GM21367 (cell line): ENCODE data around the gene ANKRD13B.
A peak's percentile ranks its signal among the peaks of the same experiment; 100 is the strongest.

ENCODE experiments used
- ATAC-seq: cut with Tn5 transposase; IDR thresholded peaks from one replicate; pipeline ENCODE4 v1.9.1; 2021; ENCODE audit not compliant: unreplicated experiment

The ANKRD13B gene

GRCh38 chr17:29616300-29617048, 23.5 kb downstream of the ANKRD13B start:
- ATAC-seq, result no peak

DNA sequence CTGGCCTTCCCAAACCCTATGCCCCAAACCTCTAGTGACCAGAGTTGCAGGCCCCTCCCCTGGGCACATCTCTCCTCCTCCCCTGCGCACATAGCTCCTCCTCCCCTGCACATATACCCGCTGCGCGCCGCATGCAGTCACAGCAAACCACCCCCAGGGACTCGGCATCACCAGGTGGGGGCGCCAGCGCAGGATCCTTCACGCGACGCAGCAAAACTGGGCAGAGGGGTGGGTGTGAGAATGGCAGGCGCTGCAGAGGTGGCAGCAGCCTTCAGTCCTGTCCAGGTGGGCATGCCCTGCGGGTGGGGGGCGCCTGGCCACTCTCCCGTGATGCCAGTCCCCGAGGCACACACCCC, 24.2 kb downstream of the ANKRD13B start:
- ATAC-seq, result peak; percentile 38

DNA sequence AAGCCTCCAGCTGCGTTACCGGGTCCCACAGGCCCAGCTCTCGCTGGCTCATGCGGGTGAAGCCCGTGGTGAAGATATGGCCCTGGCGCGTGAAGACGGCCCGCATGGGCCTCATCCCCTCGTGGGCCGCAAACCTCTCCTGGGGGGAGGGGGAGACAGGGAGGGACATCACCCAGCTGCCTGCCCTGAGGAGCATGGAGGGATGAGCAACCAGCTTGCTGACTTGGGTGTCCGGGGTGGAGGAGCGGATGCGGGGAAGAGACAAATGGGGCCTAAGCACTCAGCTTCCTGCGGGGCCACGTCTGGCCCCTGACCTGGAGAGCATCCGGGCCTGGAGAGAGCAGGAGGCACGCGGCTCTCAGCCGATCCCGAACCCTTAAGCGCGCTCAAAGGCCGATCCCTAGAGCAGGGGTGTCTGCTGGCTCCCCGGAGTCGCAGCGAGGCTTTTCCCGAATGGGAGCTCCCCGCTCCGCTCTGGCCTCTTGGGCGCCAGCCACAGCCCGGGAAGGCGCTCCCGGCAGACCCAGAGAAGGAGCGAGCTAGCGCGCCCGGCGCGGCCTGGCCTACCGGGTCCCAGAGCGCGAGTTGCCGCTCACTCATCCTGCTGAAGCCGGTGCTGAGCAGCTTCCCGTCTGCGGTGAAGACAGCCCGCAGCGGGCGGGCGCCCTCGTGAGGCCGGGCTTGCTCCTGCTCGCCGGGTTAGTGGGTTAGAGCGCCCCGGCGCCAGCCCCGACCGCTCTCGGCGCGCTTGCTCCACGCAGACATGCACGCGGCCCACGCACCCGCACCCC, 24.7 kb downstream of the ANKRD13B start:
- no peak for ATAC-seq

- ATAC-seq, result no peak
Measured at GRCh38 chr17:29618272-29619065, 25.5 kb downstream of the ANKRD13B start.

DNA sequence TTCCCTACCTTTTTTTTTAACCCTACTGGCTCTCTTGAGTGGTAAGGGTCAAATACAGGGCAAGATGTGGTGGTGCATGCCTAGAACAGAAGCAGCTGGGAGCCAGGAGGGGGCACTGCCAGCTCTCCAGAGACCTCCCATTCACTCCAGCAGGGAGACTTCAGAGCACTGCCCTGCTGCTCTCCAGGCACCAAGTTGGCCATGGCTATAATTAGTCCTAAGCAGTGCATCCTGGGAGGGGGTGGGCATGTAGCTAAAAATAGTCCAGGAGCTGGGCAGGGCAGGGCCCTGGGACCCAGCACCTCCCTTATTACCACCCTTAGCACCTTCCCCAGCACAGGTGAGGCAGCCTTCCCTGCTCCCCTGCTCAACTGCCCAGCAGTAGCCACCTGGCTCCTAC, 26.3 kb downstream of the ANKRD13B start:
- no peak for ATAC-seq

- no peak for ATAC-seq
Measured at GRCh38 chr17:29620271-29620670, 27.3 kb downstream of the ANKRD13B start.

- ATAC-seq, result no peak
Measured at GRCh38 chr17:29620779-29621500, 28.0 kb downstream of the ANKRD13B start.

DNA sequence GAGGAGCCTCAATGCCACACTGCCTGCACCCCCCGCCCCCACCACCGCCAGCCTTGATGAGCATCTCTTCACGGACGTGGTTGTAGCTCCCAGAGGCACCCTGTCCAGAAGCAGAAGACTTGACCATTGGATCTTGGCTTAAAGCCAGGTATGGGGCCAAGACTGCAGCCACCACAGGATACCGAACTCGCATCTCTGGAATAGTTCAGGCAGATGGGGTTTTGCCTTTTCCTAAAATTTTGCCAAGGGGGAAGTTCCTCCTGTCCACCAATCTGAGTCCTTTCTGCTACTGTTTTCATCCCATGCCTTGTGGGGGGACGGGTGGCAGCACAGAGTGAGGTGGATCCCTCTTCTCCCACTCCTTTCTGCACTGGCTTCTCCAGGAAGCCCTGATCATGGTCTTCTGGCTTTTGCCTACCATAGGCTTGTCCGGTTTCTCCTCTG, 28.8 kb downstream of the ANKRD13B start:
- no peak for ATAC-seq

DNA sequence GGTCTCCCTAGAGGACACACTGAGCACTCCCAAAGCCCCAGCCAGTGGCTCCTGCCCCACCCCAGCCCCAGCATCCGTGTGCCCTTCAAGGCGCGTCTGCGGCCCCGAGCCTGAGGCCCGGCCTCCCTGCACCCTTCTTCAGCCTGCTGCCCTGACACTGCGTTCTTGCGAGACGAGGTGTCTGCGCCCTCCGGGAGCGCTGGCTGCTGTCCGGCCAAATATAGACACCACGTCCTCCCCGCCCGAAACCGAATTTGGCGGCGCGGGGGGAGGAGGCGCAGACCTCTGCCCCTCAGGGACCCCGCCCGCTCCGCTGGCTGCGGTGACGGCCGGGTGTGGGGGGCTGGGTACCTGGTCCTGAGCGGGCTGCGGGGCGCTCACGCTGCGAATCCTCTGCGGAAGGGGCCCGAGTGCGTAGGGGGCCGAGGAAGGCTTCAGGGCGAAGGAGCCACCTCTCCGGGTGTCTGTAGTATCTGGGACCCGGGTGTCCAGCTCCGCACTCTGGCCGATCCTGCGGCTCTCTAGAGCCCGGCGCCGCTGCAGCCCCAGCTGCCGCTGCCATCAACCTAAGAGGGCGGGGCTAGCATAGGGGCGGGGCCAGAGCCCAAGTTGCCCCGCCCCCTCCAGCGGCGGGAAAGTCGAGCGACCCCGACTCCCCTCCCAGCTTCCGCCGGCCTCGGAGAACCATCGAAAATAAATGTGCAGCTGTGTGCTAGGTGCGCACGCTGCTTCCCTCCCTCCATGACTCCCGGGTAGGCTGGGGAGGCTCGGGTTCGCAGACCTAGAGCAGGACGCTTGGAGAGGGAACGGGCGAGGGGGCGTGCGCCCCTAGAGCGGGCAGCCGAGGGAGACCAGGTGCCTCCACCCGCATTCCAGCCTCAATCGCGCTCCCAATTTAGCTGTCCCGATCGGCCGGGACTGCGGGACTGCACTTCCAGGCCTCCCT, 29.7 kb downstream of the ANKRD13B start, which contains the start of gene CORO6:
Gene CORO6, minus strand, starts transcription at position 576 of the 946 bp plus-strand sequence. CDS start 1,491 bp downstream, outside the sequence.
- ATAC-seq, result no peak

- ATAC-seq, result no peak
Measured at GRCh38 chr17:29623283-29623647, 30.3 kb downstream of the ANKRD13B start.

- no peak for ATAC-seq
Measured at GRCh38 chr17:29624586-29624985, 31.7 kb downstream of the ANKRD13B start.

GRCh38 chr17:29625037-29625750, 32.3 kb downstream of the ANKRD13B start:
- ATAC-seq, result no peak

DNA sequence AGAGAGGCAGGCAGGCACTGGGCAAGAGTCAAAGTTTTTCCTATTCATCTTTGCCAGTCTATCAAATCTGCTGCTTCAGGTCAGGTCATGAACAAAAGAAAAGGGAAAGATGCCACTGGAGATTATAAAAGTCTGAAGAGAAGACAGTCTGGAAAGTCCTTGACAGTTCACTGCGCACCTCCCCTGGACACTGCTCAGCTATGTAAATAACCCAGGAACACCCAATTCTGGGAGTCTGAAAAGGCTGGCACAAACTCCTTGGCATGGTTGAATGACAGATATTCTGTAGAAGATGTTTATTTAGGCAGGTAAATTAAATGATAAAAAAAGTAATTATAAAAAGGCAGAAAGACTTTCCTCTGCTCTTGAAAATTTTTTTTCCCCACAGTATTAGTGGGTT, 35.0 kb downstream of the ANKRD13B start:
- ATAC-seq, result no peak

- no peak for ATAC-seq
Measured at GRCh38 chr17:29628644-29629043, 35.7 kb downstream of the ANKRD13B start.

DNA sequence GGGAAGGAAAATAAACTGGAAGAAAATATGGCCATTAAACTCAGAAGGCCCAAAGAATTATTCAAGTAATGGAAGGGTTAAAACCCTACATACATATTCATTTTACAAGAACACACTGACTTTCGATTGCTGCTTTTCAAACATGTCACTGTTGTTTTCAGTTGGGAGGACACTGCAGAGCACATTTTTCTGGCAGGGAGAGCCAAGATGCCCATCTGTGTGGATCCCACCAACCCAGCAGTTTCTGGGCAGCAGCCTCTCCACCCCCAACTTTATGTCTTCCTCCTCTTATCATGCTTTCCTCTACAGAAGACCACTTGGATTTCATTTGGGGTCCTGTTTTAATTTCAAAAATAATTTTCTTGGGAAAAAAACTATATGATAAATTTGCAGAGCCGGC, 36.9 kb downstream of the ANKRD13B start:
- no peak for ATAC-seq

DNA sequence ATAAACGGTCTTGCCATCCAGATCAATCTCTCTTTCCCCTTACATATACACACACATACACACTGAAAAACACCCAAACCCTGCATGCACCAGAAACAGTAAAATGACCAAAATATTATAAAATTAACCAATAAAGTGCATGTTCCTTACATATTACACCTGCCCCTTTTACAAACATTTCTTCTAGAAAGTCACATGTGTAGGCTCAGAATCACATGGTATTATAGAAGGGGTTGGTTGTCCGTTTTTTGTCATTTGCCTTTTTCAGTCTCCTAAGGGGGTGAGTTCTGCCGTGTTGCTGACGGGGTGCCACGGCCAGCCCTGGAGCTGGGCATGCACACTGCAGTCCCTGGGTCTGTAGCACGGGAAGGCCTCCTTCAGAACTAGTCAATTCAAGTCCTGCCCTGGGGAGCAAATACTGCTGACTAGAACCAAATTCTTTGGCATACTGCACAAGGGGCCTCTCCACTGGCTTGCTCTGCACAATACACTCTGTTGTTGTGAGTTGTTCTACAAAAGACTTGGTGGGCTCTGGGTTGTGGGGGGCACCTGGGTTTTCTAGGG, 37.8 kb downstream of the ANKRD13B start:
- ATAC-seq, result no peak

DNA sequence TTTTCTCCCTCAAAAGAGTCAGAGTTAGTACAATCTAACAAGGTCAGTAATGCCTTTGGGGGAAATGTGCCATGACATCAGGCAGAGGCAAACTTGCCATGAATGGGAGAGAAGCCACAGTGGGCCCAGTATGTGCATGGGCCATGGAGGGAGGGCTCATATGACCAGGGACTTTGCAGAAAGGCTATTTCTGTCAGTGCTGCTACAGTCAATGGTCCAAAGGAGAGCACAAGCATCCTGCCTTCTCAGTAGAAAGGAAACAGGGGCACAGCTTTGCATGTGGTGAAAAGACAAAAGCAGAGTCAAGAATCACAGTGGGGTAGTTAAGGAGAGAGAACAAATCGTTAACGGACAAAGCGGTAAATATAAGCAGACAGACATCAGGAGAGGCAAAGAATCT, 41.0 kb downstream of the ANKRD13B start:
- no peak for ATAC-seq

- ATAC-seq, result no peak
Measured at GRCh38 chr17:29640413-29640812, 47.5 kb downstream of the ANKRD13B start.
